GM21526 (cell line): Measurements from ENCODE around the gene CST9L.

Experiments used
- ATAC-seq: cut with Tn5 transposase; IDR thresholded peaks from one replicate; pipeline ENCODE4 v1.9.1; 2021; ENCODE audit warnings: moderate library complexity; ENCODE audit not compliant: unreplicated experiment, low FRiP score

The CST9L gene

DNA sequence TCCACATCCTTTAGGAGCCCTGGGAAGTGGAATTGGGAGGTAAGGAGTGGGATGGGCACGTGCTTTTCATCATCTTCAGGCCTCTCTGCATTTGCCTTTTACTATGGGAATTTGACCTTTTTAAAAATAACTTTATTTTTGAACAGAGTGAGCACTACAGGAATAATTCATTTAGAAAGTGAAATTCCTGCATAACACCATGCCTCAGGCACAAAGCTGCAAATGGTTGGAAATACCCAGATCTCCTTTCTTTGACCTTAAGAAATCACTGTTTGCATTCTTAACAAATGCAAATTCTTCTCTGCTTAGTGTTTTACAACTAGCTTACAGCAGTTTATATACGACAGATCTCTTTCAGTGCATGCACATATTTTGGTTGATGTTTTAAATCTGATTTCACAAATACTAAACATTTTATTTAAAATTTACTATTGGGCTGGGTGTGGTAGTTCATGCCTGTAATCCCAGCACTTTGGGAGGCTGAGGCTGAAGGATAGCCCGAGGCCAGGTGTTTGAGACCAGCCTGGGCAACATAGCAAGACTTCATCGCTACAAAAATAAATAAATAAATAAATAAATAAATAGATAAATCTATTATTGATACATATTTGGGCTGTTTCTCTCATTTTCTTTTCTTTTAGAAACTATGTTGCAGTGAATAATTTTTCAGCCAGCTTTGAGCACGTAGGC, 52.9 kb downstream of the CST9L start:
- no peak for ATAC-seq

GRCh38 chr20:23514848-23515247, 53.4 kb downstream of the CST9L start:
- ATAC-seq = no peak
